C4-2B (cell line): ENCODE measurements around the gene COBL.

ENCODE experiments used
- ZFX ChIP-seq: fragments of 450-650 bp; IDR thresholded peaks from 2 replicates; pipeline ENCODE4 v1.6.1; 2017
- TF ChIP-seq, protein P1 (sequence below): fragments of 450-650 bp; conservative IDR thresholded peaks from 2 replicates; pipeline ENCODE4 v1.5.1; 2017; ENCODE audit warnings: mild to moderate bottlenecking

DNA sequence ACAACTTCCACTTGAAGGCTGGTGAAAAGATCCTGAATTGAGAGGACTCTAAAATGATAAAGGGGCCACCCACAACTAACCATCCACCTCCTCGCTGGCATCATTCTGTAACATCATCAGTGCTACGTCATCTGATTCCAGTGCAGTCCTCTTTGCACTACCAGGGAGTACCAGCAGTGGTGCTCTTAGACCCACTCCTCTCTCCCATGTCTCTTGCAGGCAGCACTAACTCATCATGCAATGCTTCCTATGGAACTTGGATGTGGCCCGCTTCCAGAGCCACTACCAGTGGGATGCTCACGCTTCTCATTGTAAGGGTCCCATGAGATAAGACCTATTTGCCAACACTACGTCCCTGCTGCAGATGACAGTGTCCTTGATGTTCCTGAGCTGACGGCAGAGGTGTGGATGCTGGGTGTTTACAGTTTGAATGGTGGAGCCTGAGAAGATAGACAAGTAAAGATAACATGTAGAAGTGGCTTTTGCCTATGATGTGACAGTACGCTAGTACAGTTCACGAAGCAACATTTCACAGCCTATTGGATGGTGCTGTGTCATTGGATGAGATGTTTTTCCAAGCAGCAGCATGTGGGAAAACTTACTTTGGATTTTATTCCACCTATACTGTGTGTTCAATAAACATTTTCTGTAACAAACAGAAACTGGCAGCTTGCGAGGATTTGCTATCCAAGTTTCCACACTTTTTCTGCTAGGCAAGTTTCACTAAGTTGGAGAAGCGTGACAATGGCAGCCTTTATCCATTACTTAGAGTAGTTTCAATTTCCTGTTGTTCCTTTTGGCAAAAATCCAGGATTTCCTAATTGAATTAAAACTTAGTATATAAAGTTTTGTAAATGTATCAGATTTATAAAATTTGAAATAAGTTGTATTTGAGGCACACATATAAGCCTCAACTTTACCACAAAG is 35.8 kb upstream of the COBL start:
- TF ChIP-seq, protein P1, sequence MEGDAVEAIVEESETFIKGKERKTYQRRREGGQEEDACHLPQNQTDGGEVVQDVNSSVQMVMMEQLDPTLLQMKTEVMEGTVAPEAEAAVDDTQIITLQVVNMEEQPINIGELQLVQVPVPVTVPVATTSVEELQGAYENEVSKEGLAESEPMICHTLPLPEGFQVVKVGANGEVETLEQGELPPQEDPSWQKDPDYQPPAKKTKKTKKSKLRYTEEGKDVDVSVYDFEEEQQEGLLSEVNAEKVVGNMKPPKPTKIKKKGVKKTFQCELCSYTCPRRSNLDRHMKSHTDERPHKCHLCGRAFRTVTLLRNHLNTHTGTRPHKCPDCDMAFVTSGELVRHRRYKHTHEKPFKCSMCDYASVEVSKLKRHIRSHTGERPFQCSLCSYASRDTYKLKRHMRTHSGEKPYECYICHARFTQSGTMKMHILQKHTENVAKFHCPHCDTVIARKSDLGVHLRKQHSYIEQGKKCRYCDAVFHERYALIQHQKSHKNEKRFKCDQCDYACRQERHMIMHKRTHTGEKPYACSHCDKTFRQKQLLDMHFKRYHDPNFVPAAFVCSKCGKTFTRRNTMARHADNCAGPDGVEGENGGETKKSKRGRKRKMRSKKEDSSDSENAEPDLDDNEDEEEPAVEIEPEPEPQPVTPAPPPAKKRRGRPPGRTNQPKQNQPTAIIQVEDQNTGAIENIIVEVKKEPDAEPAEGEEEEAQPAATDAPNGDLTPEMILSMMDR, result no peak; the same call in 1 of the 2 replicates
- TF ChIP-seq ZFX, result no peak
